Stimulated activated CD8-positive, alpha-beta memory T cell treated with anti-CD3 and anti-CD28 coated beads, Interleukin-7, amount 100 ng/mL, for 4 hours (primary cell): ENCODE data around the gene KRT86.
"Not testable (repeated sequence)": the region's sequence is repeated elsewhere in the genome, so short reads cannot be mapped to it uniquely, and the experiment has no call there.

ENCODE experiments used
- DNase-seq, 2 donors: peaks; one replicate each; pipeline ENCODE4 v3.0.0-alpha.2; 2020; ENCODE audit warnings: low read depth in 2 of 2

KRT86 gene

DNA sequence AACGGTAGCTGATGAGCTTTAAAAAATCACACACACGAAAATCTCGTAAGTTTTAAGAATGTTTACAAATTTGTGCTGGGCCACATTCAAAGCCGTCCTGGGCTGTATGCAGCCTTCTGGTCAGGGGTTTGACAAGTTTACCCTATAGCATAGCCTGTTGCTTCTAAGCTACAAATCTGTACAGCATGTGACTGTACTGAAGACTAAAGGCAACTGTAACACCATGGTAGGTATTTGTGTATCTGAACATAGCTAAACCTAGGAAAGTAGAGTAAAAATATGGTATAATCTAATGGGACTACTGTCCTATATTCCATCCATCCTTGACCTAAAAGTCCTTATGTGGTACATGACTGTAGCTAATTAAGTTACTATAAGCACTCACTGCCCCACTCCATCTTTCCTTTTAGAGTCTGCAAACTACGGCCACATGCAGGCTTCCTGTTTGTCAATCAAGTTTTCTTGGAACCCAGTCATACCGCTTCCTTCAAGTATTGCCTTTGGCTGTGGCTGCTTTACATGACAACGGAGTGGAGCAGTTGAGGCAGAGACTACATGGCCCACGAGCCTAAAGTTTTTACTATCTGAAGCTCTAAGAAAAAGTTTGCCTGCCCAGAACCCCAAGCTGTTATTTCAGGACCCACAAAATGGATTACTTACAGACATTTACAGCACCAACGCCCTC lies 22.9 kb upstream of the KRT86 start:
- DNase-seq = no peak

GRCh38 chr12:52252175-52252615 lies 22.2 kb upstream of the KRT86 start:
- not testable (repeated sequence) for DNase-seq

DNA sequence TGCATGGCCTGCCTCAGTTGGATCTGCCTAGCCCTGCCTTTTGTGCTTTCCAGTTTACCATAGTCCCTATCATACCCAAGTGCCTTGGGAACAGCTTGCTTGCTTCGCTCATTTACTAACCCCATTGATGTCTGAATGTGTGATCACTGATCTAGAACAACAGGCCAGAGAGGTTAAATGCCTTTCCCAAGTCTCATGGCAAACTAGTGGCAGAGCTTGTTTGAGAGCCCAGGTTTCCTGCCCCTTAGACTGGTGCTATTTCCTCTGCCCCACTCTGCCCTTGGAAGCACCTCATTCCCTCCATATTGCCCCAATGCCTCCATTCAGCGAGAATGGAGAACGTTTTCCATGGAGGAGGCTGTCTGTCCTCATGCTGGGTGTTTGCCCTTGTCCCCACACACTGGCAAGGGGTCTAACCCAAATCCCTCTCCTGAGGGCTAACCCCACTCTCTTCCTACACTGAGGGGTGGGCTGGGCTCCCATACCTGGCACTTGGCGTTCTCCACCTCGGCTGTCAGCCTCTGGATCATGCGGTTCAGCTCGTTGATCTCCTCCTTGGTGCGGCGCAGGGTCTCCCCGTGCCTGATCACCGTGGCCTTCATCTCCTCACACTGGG lies 21.6 kb upstream of the KRT86 start:
- DNase-seq = no peak

DNA sequence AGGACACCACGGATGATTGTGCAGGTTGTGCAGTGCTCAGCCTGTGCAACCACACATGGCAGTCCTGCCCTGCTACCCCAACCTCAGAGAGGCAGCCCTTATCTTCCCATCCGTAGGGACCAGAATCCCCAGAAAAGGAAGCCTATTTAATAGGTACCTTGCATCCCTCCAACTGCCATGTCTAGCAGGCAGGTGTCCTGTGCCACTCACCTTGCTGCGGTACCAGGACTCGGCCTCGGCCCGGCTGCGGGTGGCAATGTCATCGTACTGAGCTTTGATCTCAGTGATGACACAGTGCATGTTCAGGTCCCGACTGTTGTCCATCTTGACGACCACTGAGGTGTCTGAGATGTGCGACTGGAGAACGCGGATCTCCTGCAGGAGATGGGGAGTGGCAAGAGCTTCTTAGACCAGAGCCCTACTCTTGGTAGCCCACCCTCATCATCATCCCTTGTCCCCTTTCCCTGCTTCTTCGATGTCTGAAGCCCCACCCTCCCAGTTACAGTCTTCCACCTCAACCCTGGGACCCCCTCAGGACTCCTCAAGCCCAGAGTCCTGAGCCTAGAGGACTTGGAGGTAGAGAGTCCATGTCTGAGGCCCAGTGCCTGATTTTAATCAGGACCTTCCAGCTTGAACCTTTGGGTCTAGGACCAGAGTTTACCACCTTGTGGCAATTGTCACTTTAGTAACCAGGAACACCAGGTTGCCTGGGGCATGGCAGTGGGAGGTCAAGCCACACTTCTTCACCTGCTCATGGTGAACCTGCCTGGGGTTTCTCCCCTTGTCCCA lies 20.9 kb upstream of the KRT86 start:
- DNase-seq = no peak

DNA sequence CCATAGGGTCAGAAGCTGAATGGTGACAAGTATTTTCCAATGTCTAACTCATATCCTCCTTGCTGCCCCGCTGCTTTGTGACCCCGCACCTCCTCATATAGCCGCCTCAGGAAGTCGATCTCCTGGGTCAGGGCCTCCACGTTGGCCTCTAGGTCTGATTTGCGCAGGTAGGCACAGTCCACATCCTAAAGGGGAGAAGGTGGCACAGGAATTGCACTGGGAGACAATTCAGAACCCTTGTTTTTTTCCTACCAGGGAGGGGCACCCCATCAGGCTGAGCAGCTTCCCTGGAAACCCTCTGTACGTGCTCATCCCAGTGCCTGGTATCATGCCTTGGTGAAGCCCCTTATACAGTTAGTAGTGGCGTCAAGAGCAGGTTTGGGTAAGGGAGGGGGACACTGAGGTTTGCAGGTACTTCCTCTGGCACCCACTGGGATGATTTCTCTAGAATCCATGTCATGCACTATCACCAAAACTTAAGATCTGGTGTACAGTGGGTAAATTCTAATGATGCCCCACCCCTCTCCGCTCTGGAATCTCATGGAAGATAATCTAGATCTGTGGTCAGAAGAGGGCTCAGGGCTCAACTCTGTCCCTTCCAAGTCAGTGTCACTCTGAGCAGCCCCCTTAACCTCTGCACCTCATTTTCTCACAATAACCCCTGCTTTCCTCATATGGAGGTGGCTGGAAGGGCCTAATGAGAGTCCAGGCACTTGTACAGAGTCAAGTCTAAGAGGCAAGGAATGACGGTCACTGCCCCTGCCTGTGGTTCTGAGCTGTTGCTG lies 20.1 kb upstream of the KRT86 start:
- DNase-seq = no peak

DNA sequence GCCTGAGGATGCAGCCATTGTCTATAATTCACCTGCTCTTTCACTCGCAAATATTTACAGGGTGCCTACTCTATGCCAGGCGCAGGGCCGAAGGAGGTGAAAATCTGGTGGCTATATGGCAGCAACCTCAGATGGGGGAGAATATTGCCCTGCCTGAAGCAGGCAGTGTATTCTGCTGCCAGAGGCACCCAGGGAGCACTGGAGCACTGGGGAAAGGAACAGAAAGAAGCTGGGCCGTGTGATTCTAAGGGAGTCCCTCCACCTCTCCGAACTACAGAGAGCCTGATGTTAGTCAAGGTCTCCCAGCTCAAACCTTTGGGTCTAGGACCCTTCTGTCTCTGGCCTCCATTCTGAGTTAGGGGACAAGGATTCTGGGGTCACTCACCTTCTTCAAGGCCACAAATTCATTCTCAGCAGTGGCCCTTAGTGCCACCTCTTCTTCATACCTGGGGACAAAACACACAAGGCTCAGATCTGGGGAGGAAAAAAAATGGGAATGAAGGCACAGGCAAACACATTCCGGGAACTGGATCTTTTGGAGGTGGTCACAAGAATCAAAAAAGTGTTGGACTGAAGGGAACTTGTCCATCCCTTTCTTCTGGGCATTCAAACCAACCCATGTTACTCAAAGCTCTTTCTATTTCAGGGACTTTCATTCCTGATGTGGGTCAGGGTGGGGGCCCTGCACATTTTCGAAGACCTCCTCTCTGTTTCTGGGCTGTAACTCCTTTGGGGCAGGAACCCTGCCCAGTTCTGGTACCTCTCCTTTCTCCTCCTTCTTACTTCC lies 19.3 kb upstream of the KRT86 start:
- DNase-seq = no peak

DNA sequence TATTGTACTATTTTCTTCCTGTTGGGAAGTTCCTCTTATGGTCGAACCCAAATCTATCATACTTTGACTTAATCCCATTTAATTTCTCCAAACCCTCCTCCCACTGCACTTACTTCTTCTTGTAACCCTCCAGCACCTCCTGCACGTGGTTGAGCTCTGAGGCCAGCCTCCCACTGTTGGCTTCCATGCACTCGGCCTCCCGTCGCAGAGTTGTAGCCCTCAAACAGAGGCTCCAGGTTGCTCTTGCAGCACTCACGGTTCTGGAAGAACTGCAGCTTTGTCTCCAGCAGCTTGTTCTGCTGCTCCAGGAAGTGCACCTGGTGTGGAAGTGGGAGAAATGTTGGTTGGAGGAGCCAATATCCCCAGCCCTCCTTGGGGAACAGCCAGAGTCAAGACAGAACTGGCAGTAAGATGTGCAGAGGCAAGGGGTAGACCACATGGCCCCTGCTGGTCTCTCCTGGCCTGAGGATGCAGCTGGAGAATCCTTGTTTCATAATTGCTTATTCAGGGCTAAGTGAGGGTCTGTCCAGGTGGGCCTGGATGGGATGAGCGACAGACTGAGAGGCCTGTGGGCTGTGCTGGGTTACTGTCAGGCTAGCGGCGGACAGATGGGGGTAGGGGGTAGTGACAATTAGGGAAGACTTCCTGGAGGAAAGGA lies 18.4 kb upstream of the KRT86 start:
- DNase-seq = no peak

GRCh38 chr12:52256584-52256935 lies 17.9 kb upstream of the KRT86 start:
- DNase-seq = no peak

GRCh38 chr12:52257074-52257551 lies 17.3 kb upstream of the KRT86 start:
- DNase-seq = no peak

DNA sequence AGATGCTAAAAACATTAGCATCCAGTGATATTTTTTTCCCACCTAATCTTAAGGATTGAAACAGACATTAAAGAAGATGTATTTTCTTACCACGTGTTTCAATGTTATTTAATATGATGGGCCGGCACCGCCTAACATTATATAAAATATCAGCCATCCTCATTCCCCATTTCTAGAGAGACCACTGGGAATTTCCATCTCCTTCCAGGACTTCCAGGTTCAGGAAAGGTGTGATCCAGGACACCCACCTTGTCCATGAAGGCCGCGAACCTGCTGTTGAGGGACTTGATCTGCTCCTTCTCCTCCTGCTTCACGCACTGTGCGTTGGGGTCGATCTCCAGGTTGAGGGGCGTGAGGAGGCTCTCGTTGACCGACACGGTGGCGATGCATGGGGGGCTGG lies 16.5 kb upstream of the KRT86 start:
- DNase-seq = not testable (repeated sequence)

DNA sequence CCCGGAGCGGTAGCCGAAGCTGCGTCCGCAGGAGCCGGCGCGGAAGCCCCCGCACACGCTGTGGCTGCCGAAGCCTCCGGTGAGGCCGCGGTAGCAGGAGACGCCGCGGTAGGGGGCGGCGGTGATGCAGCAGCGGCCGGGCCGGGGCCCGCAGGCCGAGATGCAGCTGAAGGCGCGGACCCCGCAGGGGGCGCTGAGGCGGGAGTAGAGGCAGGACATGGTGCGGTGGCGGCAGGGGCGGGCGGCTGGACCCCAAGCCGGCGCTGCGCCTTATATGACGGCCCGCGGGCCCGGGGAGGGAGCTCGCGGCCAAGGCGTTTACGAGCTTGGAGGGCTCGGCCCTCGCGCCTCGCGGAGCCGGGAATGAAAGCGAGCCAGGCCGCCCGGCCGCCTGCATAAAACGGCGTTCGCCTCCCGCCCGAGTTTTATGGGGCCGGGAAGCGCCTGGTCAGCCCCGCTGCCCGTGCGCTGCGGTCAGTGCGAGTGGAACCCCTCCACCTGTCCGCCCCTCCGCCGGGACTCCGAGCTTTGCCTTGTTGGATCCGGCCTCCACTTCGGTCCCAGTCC lies 16.0 kb upstream of the KRT86 start:
- DNase-seq = no peak

DNA sequence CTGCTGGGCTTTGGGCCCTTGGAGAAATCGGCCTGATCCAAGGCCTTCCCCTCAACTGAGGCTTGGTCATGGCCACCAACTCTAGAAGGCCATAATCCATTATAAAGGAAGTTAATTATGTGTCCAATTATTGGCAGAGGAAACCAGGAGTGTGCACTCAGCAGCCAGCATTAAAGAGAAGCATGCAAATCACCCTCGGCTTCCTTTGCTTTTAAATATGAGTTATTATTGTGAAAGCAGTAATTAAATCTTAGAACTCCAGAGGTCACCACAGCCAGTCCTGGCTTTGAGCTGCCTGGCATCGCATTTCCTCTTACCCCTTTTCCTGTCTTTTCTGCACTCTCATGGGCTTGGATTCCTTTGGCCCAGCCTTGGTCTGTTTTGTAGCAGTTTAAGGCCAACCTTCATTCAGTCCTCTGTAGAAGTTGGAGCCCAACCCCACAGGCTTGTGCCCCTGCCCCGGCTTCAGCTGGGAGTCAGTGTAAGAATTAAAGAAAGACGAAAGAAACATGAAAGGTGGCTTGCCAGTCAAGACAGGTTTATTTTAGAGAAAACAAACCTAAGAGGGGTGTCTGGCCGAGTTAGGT lies 14.7 kb upstream of the KRT86 start:
- no peak for DNase-seq

GRCh38 chr12:52260361-52261207 lies 13.9 kb upstream of the KRT86 start:
- no peak for DNase-seq

- no peak for DNase-seq
Observed at GRCh38 chr12:52261208-52261484, 13.3 kb upstream of the KRT86 start.

- no peak for DNase-seq
Observed at GRCh38 chr12:52262286-52262685, 12.2 kb upstream of the KRT86 start.

DNA sequence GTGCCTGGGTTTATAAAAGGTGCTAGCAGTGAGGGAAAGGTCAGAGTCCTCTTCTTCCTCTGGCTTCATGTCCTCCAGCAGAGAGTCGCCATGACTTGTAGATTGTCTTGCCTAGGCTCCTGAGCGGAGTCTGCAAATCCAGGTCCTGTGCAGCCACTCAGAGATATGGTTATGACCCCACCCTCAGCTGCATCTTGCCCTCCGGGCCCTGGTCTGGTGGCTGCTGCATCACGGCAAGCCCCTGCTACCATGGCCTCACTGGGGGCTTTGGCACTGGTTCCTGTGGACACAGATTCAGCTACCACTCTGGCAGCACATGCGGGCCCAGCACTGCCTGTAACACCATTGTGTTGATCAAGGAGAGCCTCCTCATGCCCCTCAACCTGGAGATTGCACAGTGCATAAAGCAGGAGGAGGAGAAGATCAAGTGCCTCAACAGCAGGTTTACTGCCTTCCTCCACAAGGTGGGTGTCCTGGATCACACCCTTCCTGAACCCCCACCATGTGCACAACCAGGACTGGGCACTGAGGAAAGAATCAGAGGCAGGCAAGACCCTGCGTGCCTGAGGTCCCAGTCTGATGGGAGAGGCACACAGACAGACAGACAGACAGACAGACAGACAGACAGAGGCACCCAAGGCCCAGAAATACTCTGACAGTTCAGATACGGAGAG lies 10.5 kb upstream of the KRT86 start:
- DNase-seq = no peak

DNA sequence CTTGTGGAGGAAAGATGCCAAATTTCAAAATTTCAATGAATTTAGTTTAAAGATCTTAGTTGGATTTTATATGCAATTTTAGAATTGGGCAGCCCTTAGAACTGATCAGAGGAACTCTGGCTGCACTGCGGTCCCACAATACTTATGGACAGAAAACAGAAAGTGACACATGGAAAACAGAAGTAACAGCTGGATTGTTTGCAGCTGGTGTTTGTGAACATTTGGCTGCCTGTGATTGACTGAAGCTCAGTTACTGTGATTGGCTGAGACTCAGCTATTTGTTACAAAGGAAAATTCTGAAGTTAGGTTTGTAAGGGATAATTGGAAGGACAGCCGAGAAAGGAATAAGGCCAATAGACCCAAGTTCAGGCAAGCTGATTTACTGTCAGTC lies 10.0 kb upstream of the KRT86 start:
- DNase-seq = no peak

- no peak for DNase-seq
Observed at GRCh38 chr12:52266514-52266913, 7.9 kb upstream of the KRT86 start.

GRCh38 chr12:52267266-52267665 lies 7.2 kb upstream of the KRT86 start:
- no peak for DNase-seq
